Myometrial cell (primary cell): ENCODE results near the gene ZP4. TPM values are rescaled to one million over a fixed set of nuclear protein-coding genes. Genes with fewer than 3 reads are reported as not detected.

Experiments used
- total RNA-seq: library from RNA; depleted of rRNA; stranded (reverse); fragments of >200 nt; gene quantifications from 2 replicates; pipeline ENCODE4 v1.2.3, GENCODE V29; 2015

Gene ZP4, protein sequence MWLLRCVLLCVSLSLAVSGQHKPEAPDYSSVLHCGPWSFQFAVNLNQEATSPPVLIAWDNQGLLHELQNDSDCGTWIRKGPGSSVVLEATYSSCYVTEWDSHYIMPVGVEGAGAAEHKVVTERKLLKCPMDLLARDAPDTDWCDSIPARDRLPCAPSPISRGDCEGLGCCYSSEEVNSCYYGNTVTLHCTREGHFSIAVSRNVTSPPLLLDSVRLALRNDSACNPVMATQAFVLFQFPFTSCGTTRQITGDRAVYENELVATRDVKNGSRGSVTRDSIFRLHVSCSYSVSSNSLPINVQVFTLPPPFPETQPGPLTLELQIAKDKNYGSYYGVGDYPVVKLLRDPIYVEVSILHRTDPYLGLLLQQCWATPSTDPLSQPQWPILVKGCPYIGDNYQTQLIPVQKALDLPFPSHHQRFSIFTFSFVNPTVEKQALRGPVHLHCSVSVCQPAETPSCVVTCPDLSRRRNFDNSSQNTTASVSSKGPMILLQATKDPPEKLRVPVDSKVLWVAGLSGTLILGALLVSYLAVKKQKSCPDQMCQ
- total RNA-seq: not detected in 2 replicates

DNA sequence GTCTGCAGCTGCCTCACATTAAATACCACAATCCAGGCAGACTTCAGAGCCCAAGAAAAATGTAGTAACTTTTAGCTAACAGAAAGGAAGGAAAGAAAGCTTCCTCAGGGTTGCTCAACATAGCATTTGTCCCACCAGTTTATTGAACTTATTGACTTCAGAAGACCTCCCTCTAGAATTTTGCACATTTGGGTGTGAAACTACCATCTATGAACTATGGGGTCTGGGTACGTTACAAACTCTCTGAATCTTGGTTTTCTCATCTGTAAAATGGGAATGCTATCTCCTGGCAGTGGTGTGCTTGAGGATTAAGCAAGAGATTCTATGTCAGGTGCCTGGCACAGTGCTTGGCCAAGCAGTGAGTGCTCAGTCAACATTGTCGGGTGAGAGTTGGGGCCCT lies at the start of gene ZP4:
TSS of gene ZP4 (minus strand) at position 101 of the 400 bp plus-strand sequence. CDS start 287 bp downstream, outside the sequence.

